Urinary bladder (tissue), 4 donors: Measurements from ENCODE around the gene GRIK5. TPM values are rescaled to one million over a fixed set of nuclear protein-coding genes. Genes with fewer than 3 reads are reported as not detected.

Experiments used
- DNase-seq: peaks from one replicate; pipeline ENCODE4 v3.0.0-alpha.2; 2015; ENCODE audit errors: extremely low spot score
- H3K27ac ChIP-seq: one replicate; pipeline ENCODE4 v1.5.1; 2013; ENCODE audit warnings: low read depth, mild to moderate bottlenecking, moderate library complexity
- H3K36me3 ChIP-seq: one replicate; pipeline ENCODE4 v1.6.1; 2013; ENCODE audit warnings: mild to moderate bottlenecking, moderate library complexity; ENCODE audit not compliant: insufficient read depth
- H3K4me1 ChIP-seq: one replicate; pipeline ENCODE4 v1.6.1; 2013; ENCODE audit warnings: mild to moderate bottlenecking, moderate library complexity; ENCODE audit not compliant: insufficient read depth
- H3K4me3 ChIP-seq: one replicate; pipeline ENCODE4 v1.5.1; 2013; ENCODE audit warnings: low read depth, low read length
- WGBS: extraction: QIAGEN DNeasy Blood & Tissue Kit; methylation state at CpG from one replicate; pipeline ENCODE4 v1.1.7; 2013; 5-methylcytosine and 5-hydroxymethylcytosine counted together
- polyA plus RNA-seq: library from polyadenylated mRNA; stranded (reverse); fragments of 200-250 nt; gene quantifications from one replicate; pipeline ENCODE4 v1.2.3, GENCODE V29; 2013
- total RNA-seq: library from RNA; depleted of rRNA; stranded (reverse); fragments of >200 nt; gene quantifications from one replicate; pipeline ENCODE4 v1.2.3, GENCODE V29; 2014
- donor health status: healthy with polysubstance abuse.
- donor health status: healthy.

Gene GRIK5
- total and polyA plus RNA-seq, 2 donors: 2.5 to 8.6 TPM

- under 1% methylated on average over 33 of the region's 33 CpGs for WGBS
- H3K4me3 ChIP-seq: peak overlapping the region; percentile 91
- no peak for DNase-seq
- peaks cover 6% of the 10 kb centered on the region for H3K36me3 ChIP-seq
- peaks cover 2% of the 10 kb centered on the region for H3K4me1 ChIP-seq
- peak overlapping the region; percentile 64 for H3K27ac ChIP-seq
Observed at GRCh38 chr19:42076380-42076944, 6.5 kb upstream of the GRIK5 start.

- Histone ChIP-seq H3K36me3 (peaks cover 6% of the 10 kb centered on the region), H3K27ac (peak within 1 kb of the TSS; percentile 99)
Observed at GRCh38 chr19:42075616-42076379, 5.8 kb upstream of the GRIK5 start, which contains the start of gene ZNF574. ZNF574 (plus strand) TSS chr19:42076166; CDS start chr19:42078607, 2,441 bp downstream.

GRCh38 chr19:42075364-42075615 is 5.3 kb upstream of the GRIK5 start:
- DNase-seq: no peak
- WGBS: 8% methylated on average over 3 of the region's 3 CpGs
- peaks cover 6% of the 10 kb centered on the region for H3K36me3 ChIP-seq

More at GRCh38 chr19:42075616-42076379, 5.8 kb upstream of the GRIK5 start, which contains the start of gene ZNF574:
- peak; percentile 100 for DNase-seq
- H3K4me1 ChIP-seq: peaks cover 2% of the 10 kb centered on the region
- peak within 1 kb of the TSS; percentile 91 for H3K4me3 ChIP-seq
- WGBS: under 1% methylated on average over 80 of the region's 80 CpGs

GRCh38 chr19:42074513-42075363 is 4.7 kb upstream of the GRIK5 start:
- H3K4me3 ChIP-seq: peak overlapping the region; percentile 55
- DNase-seq: no peak
- H3K27ac ChIP-seq: peak overlapping the region; percentile 99
- H3K36me3 ChIP-seq: peaks cover 1% of the 10 kb centered on the region
- H3K4me1 ChIP-seq: peaks cover 2% of the 10 kb centered on the region
- 63% methylated on average over 27 of the region's 27 CpGs for WGBS

More at GRCh38 chr19:42075364-42075615, 5.3 kb upstream of the GRIK5 start:
- Histone ChIP-seq H3K4me1 (peaks cover 2% of the 10 kb centered on the region), H3K4me3 (peak overlapping the region; percentile 55), H3K27ac (peak overlapping the region; percentile 99)

- Histone ChIP-seq H3K27ac (no peak overlapping the region), H3K4me3 (no peak overlapping the region), H3K36me3 (no peaks in the 10 kb centered on the region), H3K4me1 (no peaks in the 10 kb centered on the region)
- DNase-seq: no peak
- WGBS: 89% methylated on average over 12 of the region's 12 CpGs
Observed at GRCh38 chr19:42071247-42071646, 1.2 kb upstream of the GRIK5 start.

GRCh38 chr19:42068756-42069571 is 1.0 kb downstream of the GRIK5 start:
- WGBS: 13% methylated on average over 29 of the region's 29 CpGs
- no peak for DNase-seq
- Histone ChIP-seq H3K4me3 (peak overlapping the region; percentile 21), H3K36me3 (no peaks in the 10 kb centered on the region), H3K4me1 (no peaks in the 10 kb centered on the region), H3K27ac (no peak overlapping the region)

GRCh38 chr19:42068361-42068755 is 1.6 kb downstream of the GRIK5 start:
- Histone ChIP-seq H3K4me1 (no peaks in the 10 kb centered on the region), H3K4me3 (no peak overlapping the region), H3K27ac (no peak overlapping the region), H3K36me3 (no peaks in the 10 kb centered on the region)
- DNase-seq: no peak
- WGBS: 33% methylated on average over 8 of the region's 8 CpGs

GRCh38 chr19:42067315-42067888 is 2.6 kb downstream of the GRIK5 start:
- Histone ChIP-seq H3K4me1 (no peaks in the 10 kb centered on the region), H3K4me3 (no peak overlapping the region), H3K27ac (no peak overlapping the region), H3K36me3 (no peaks in the 10 kb centered on the region)
- WGBS: 77% methylated on average over 6 of the region's 6 CpGs
- no peak for DNase-seq

GRCh38 chr19:42066075-42066754 is 3.8 kb downstream of the GRIK5 start:
- Histone ChIP-seq H3K4me1 (no peaks in the 10 kb centered on the region), H3K27ac (no peak overlapping the region), H3K4me3 (no peak overlapping the region), H3K36me3 (no peaks in the 10 kb centered on the region)
- WGBS: 52% methylated on average over 9 of the region's 9 CpGs
- no peak for DNase-seq

- Histone ChIP-seq H3K27ac (no peak overlapping the region), H3K4me3 (no peak overlapping the region), H3K4me1 (no peaks in the 10 kb centered on the region), H3K36me3 (no peaks in the 10 kb centered on the region)
- no peak for DNase-seq
- 92% methylated on average over 9 of the region's 9 CpGs for WGBS
Observed at GRCh38 chr19:42065511-42065910, 4.5 kb downstream of the GRIK5 start.

GRCh38 chr19:42065051-42065450 is 5.0 kb downstream of the GRIK5 start:
- no peak overlapping the region for H3K4me3 ChIP-seq
- H3K4me1 ChIP-seq: no peaks in the 10 kb centered on the region
- H3K27ac ChIP-seq: no peak overlapping the region
- no peaks in the 10 kb centered on the region for H3K36me3 ChIP-seq
- 91% methylated on average over 13 of the region's 13 CpGs for WGBS
- DNase-seq: no peak

- no peak overlapping the region for H3K27ac ChIP-seq
- no peaks in the 10 kb centered on the region for H3K4me1 ChIP-seq
- H3K4me3 ChIP-seq: no peak overlapping the region
- no peaks in the 10 kb centered on the region for H3K36me3 ChIP-seq
- DNase-seq: no peak
- WGBS: 83% methylated on average over 6 of the region's 6 CpGs
Observed at GRCh38 chr19:42064432-42064831, 5.6 kb downstream of the GRIK5 start.
